IMR-90 (cell line): ENCODE results near the gene TMEM200A. TPM values are rescaled to one million over a fixed set of nuclear protein-coding genes. Genes with fewer than 3 reads are reported as not detected.

Experiments
- ATAC-seq: fragments of 200-7000 bp; cut with Tn5 transposase; 2 replicates; pipeline ENCODE4 v1.9.1; 2020; ENCODE audit warnings: low read depth, mild to moderate bottlenecking, moderate library complexity
- BruUV-seq: library from RNA; stranded (reverse); fragments of 400-500 nt; replicated peaks from 2 replicates; lab custom pipeline; 2021; lab: Mats Ljungman, UMichigan
- CTCF ChIA-PET: fragments of 300-600 bp; formaldehyde crosslinking; extraction: SDS; loops from one replicate; lab custom pipeline; 2021; ENCODE audit warnings: antibody characterized with exemption; lab: Yijun Ruan, JAX
- POLR2A ChIA-PET: fragments of 300-600 bp; sonication (Branson Sonifier 250); formaldehyde crosslinking; loops from one replicate; lab custom pipeline; 2022; ENCODE audit warnings: antibody characterized with exemption; ENCODE audit not compliant: unreplicated experiment; lab: Charles Lee
- DNase-seq: peaks from one replicate; pipeline ENCODE4 v3.0.0; 2013
- H2AFZ ChIP-seq: replicated peaks from 2 replicates; pipeline ENCODE3; 2013; ENCODE audit warnings: low read length, mild to moderate bottlenecking; ENCODE audit not compliant: poor library complexity
- H2AK5ac ChIP-seq: 2 replicates; pipeline ENCODE4 v1.6.1; 2013; ENCODE audit warnings: low read depth, low read length, inconsistent platforms
- H2AK9ac ChIP-seq: replicated peaks from 2 replicates; pipeline ENCODE3; 2013; ENCODE audit warnings: mild to moderate bottlenecking, low read depth, low read length, moderate library complexity; ENCODE audit not compliant: poor library complexity
- H2BK120ac ChIP-seq: 2 replicates; pipeline ENCODE4 v1.6.1; 2013; ENCODE audit warnings: low read depth, low read length, inconsistent platforms
- H2BK15ac ChIP-seq: 3 replicates; pipeline ENCODE4 v1.6.1; 2013; ENCODE audit warnings: low read depth, low read length, inconsistent platforms
- H2BK20ac ChIP-seq: 2 replicates; pipeline ENCODE4 v1.6.1; 2013; ENCODE audit warnings: low read depth, mild to moderate bottlenecking, inconsistent platforms, low read length, moderate library complexity
- H2BK5ac ChIP-seq: 2 replicates; pipeline ENCODE4 v1.6.1; 2013; ENCODE audit warnings: mild to moderate bottlenecking, low read depth, low read length, inconsistent platforms; ENCODE audit not compliant: poor library complexity, severe bottlenecking
- H3K14ac ChIP-seq: replicated peaks from 2 replicates; pipeline ENCODE4 v1.6.1; 2013; ENCODE audit warnings: low read depth, low read length, inconsistent platforms
- H3K18ac ChIP-seq: 2 replicates; pipeline ENCODE4 v1.6.1; 2013; ENCODE audit warnings: low read depth, low read length, control low read depth
- H3K23ac ChIP-seq: 2 replicates; pipeline ENCODE4 v1.6.1; 2013; ENCODE audit warnings: low read depth, low read length, inconsistent platforms
- H3K27ac ChIP-seq: 2 replicates; pipeline ENCODE4 v1.5.1; 2013; ENCODE audit warnings: mild to moderate bottlenecking, control low read depth, low read length; ENCODE audit not compliant: insufficient read depth
- H3K27me3 ChIP-seq: 2 replicates; pipeline ENCODE4 v1.6.1; 2013; ENCODE audit warnings: low read length; ENCODE audit not compliant: control insufficient read depth, insufficient read depth
- H3K36me3 ChIP-seq: 2 replicates; pipeline ENCODE4 v1.6.1; 2013; ENCODE audit warnings: low read length, mixed read lengths; ENCODE audit not compliant: control insufficient read depth, insufficient read depth
- H3K4ac ChIP-seq: 2 replicates; pipeline ENCODE4 v1.6.1; 2013; ENCODE audit warnings: low read depth, low read length, inconsistent platforms
- H3K4me1 ChIP-seq: 2 replicates; pipeline ENCODE4 v1.6.1; 2013; ENCODE audit warnings: low read length, mixed read lengths; ENCODE audit not compliant: control insufficient read depth, insufficient read depth
- H3K4me2 ChIP-seq: 2 replicates; pipeline ENCODE4 v1.6.1; 2013; ENCODE audit warnings: low read depth, mild to moderate bottlenecking, control low read depth, low read length, moderate library complexity
- H3K4me3 ChIP-seq: 2 replicates; pipeline ENCODE4 v1.5.1; 2013; ENCODE audit warnings: low read depth, mild to moderate bottlenecking, control low read depth, low read length, moderate library complexity; ENCODE audit not compliant: insufficient read depth
- H3K56ac ChIP-seq: 2 replicates; pipeline ENCODE4 v1.6.1; 2013; ENCODE audit warnings: low read length, inconsistent platforms; ENCODE audit not compliant: insufficient read depth; ENCODE audit errors: extremely low read depth
- H3K79me1 ChIP-seq, 2 experiments: 2 replicates each; pipeline ENCODE4 v1.6.1; 2013; ENCODE audit warnings: low read length in 2 of 2, inconsistent platforms in 1 of 2, low read depth in 1 of 2
- H3K9ac ChIP-seq: 2 replicates; pipeline ENCODE4 v1.6.1; 2013; ENCODE audit warnings: low read depth, low read length, control low read depth
- H3K9me1 ChIP-seq: 2 replicates; pipeline ENCODE4 v1.6.1; 2013; ENCODE audit warnings: low read length, inconsistent platforms; ENCODE audit not compliant: insufficient read depth
- H3K9me3 ChIP-seq: 2 replicates; pipeline ENCODE4 v1.6.1; 2013; ENCODE audit warnings: low read length; ENCODE audit not compliant: control insufficient read depth, insufficient read depth
- H4K20me1 ChIP-seq: 2 replicates; pipeline ENCODE4 v1.6.1; 2013; ENCODE audit warnings: low read length, inconsistent platforms; ENCODE audit not compliant: insufficient read depth
- H4K5ac ChIP-seq: 2 replicates; pipeline ENCODE4 v1.6.1; 2013; ENCODE audit warnings: mild to moderate bottlenecking, low read depth, low read length, control low read depth
- H4K8ac ChIP-seq, 2 experiments: 2 replicates each; pipeline ENCODE4 v1.6.1; 2013; ENCODE audit warnings: low read depth in 2 of 2, low read length in 2 of 2, control low read depth in 1 of 2, inconsistent platforms in 1 of 2
- H4K91ac ChIP-seq: 2 replicates; pipeline ENCODE4 v1.6.1; 2013; ENCODE audit warnings: low read depth, low read length, inconsistent platforms; ENCODE audit not compliant: insufficient read depth
- BHLHE40 ChIP-seq: fragments of 150-350 bp; IDR thresholded peaks from 2 replicates; pipeline ENCODE4 v1.6.1; 2016; ENCODE audit warnings: mild to moderate bottlenecking, low read depth, low read length
- CEBPB ChIP-seq: IDR thresholded peaks from 2 replicates; pipeline ENCODE4 v1.6.1; 2012; ENCODE audit warnings: low read depth, low read length, improper control_type of control experiment
- CHD1 ChIP-seq: IDR thresholded peaks from 2 replicates; pipeline ENCODE4 v1.6.1; 2012; ENCODE audit warnings: low read depth, low read length, improper control_type of control experiment
- CTCF ChIP-seq: conservative IDR thresholded peaks from 2 replicates; pipeline ENCODE4 v1.5.1; 2012; ENCODE audit warnings: mild to moderate bottlenecking, low read depth, low read length, improper control_type of control experiment
- ELK1 ChIP-seq: fragments of 150-350 bp; IDR thresholded peaks from 2 replicates; pipeline ENCODE4 v1.6.1; 2016; ENCODE audit warnings: low read depth, mild to moderate bottlenecking, low read length, moderate library complexity, borderline replicate concordance
- FOS ChIP-seq: fragments of 150-350 bp; IDR thresholded peaks from 2 replicates; pipeline ENCODE4 v1.6.1; 2016; ENCODE audit warnings: low read depth, low read length
- MAFK ChIP-seq: IDR thresholded peaks from 2 replicates; pipeline ENCODE4 v1.6.1; 2012; ENCODE audit warnings: low read depth, low read length, improper control_type of control experiment
- MAZ ChIP-seq: IDR thresholded peaks from 2 replicates; pipeline ENCODE4 v1.6.1; 2012; ENCODE audit warnings: low read depth, mild to moderate bottlenecking, low read length, improper control_type of control experiment, moderate library complexity, borderline replicate concordance
- MXI1 ChIP-seq: IDR thresholded peaks from 2 replicates; pipeline ENCODE4 v1.6.1; 2012; ENCODE audit warnings: low read depth, mild to moderate bottlenecking, low read length, moderate library complexity, borderline replicate concordance
- NFE2L2 ChIP-seq: fragments of 150-350 bp; IDR thresholded peaks from 2 replicates; pipeline ENCODE4 v1.6.1; 2016; ENCODE audit warnings: low read depth, mild to moderate bottlenecking, low read length
- POLR2A ChIP-seq: IDR thresholded peaks from 2 replicates; pipeline ENCODE4 v1.6.1; 2012; ENCODE audit warnings: mild to moderate bottlenecking, low read depth, low read length
- RAD21 ChIP-seq: IDR thresholded peaks from 2 replicates; pipeline ENCODE4 v1.6.1; 2012; ENCODE audit warnings: low read length, improper control_type of control experiment
- RCOR1 ChIP-seq: IDR thresholded peaks from 2 replicates; pipeline ENCODE4 v1.6.1; 2012; ENCODE audit warnings: mild to moderate bottlenecking, low read length, improper control_type of control experiment; ENCODE audit not compliant: insufficient replicate concordance
- RFX5 ChIP-seq: IDR thresholded peaks from 2 replicates; pipeline ENCODE4 v1.8.0; 2012; ENCODE audit warnings: low read depth, mild to moderate bottlenecking, low read length, moderate library complexity
- SMC3 ChIP-seq: fragments of 150-350 bp; IDR thresholded peaks from 2 replicates; pipeline ENCODE4 v1.6.1; 2016; ENCODE audit warnings: low read depth, mild to moderate bottlenecking, antibody characterized with exemption, low read length, moderate library complexity
- USF2 ChIP-seq: fragments of 150-350 bp; IDR thresholded peaks from 2 replicates; pipeline ENCODE4 v1.6.1; 2017; ENCODE audit warnings: mild to moderate bottlenecking, antibody characterized with exemption, low read length, low read depth
- WGBS, 2 experiments: methylation state at CpG; one replicate each; pipeline versions ENCODE4 v1.1.5 to v1.1.7; 2013; ENCODE audit warnings: missing lambda C conversion rate in 2 of 2; ENCODE audit not compliant: insufficient read length in 1 of 2; ENCODE audit errors: extremely low coverage in 2 of 2; 5-methylcytosine and 5-hydroxymethylcytosine counted together
- dilution Hi-C: fragments of 300-500 bp; cut with HindIII; formaldehyde crosslinking; loops from one replicate; pipeline ENCODE4 v1.14.3; 2018; ENCODE audit warnings: low sequenced_read_pairs; ENCODE audit not compliant: unreplicated experiment
- in situ Hi-C: fragments of 300-500 bp; cut with MboI; formaldehyde crosslinking; loops from 3 replicates; pipeline ENCODE4 v1.14.3; 2019; ENCODE audit warnings: low sequenced_read_pairs, inconsistent platforms, mixed read lengths
- intact Hi-C: fragments of 100-400 bp; cut with micrococcal nuclease; formaldehyde crosslinking; loops from 2 replicates; pipeline ENCODE4 v1.10.0; 2022
- polyA plus RNA-seq, 3 experiments: library from polyadenylated mRNA; depleted of rRNA; stranded (reverse); fragments of >200 nt; gene quantifications; 2 replicates each; pipeline ENCODE4 v1.2.3, GENCODE V29; 2012; ENCODE audit warnings: low replicate concordance in 1 of 3
- total RNA-seq: library from RNA; depleted of rRNA; stranded (reverse); fragments of >200 nt; gene quantifications from 2 replicates; pipeline ENCODE4 v1.2.3, GENCODE V29; 2012

Gene TMEM200A
- total and polyA plus RNA-seq, 2 of the 4 experiments (the other 2 are of a cell fraction) = 22.8 to 37.1 TPM

- H3K4me2 ChIP-seq = peak overlapping the region; percentile 67
- H3K4me3 ChIP-seq = no peak overlapping the region
Observed at GRCh38 chr6:130368576-130368975, 2.8 kb downstream of the TMEM200A start.

More at GRCh38 chr6:130368576-130368975, 2.8 kb downstream of the TMEM200A start:
- no peak overlapping the region for H3K27ac ChIP-seq
- peak overlapping the region in 1 of 2 experiments; percentile 24; a peak in 1 of 4 replicates for H4K8ac ChIP-seq
- 0 out of 2 replicates have a peak overlapping the region, but pooled peaks have one; percentile 72 for H3K23ac ChIP-seq
- H4K5ac ChIP-seq = no peak overlapping the region
- CTCF ChIA-PET = interaction anchor here (0.6 to 1.0 kb wide), 2 partner anchors 90 to 422 kb away, joined by 3 read pairs; no protein-coding TSS in a partner anchor
- ATAC-seq = no peak
- peaks cover 6% of the 10 kb centered on the region; the same call in 1 of the 2 replicates for H4K20me1 ChIP-seq
- intact Hi-C loops (no loop called here), in situ Hi-C loops (loop anchor here (10.0 kb wide), 1 partner anchor 326 kb away; no protein-coding TSS in a partner anchor), dilution Hi-C loops (no loop called here)
- TF ChIP-seq MAZ = no peak
- no peak for TF ChIP-seq MAFK
- TF ChIP-seq RAD21 = no peak
- no peak for TF ChIP-seq SMC3
- no peak for TF ChIP-seq USF2
- TF ChIP-seq MXI1 = no peak
- TF ChIP-seq CTCF = no peak
- no peak for TF ChIP-seq RFX5
- no peak for TF ChIP-seq BHLHE40
- no peak for TF ChIP-seq FOS
- TF ChIP-seq NFE2L2 = no peak
- TF ChIP-seq ELK1 = no peak
- no peak for TF ChIP-seq CEBPB
- no peak for TF ChIP-seq CHD1
- TF ChIP-seq RCOR1 = no peak
- TF ChIP-seq POLR2A = no peak
- no peak for DNase-seq
- peaks cover 5% of the 10 kb centered on the region for H3K9me1 ChIP-seq
- H3K9me3 ChIP-seq = no peaks in the 10 kb centered on the region
- peaks cover 5 to 43% of the 10 kb centered on the region in 2 experiments; a peak in 3 of 4 replicates for H3K79me1 ChIP-seq
- peak overlapping the region; percentile 14; the same call in 1 of the 2 replicates for H2AK5ac ChIP-seq
- H2BK15ac ChIP-seq = peak overlapping the region; percentile 65; the same call in 1 of the 3 replicates
- no peak overlapping the region for H3K56ac ChIP-seq
- peak overlapping the region; percentile 38 for H3K14ac ChIP-seq
- 0 out of 2 replicates have a peak overlapping the region, but pooled peaks have one; percentile 6 for H2BK120ac ChIP-seq
- peaks cover 13% of the 10 kb centered on the region for H3K4me1 ChIP-seq
- H4K91ac ChIP-seq = no peak overlapping the region
- WGBS, 2 experiments = 80% methylated on average over 1 of the region's 1 CpG; no CpG with 5 or more reads in 1 of the 2 experiments
- no peaks in the 10 kb centered on the region for H3K27me3 ChIP-seq
- H3K18ac ChIP-seq = no peak overlapping the region
- H2BK5ac ChIP-seq = no peak overlapping the region
- H3K36me3 ChIP-seq = no peaks in the 10 kb centered on the region
- H2AFZ ChIP-seq = no peak overlapping the region
- H3K4ac ChIP-seq = peak overlapping the region; percentile 36; the same call in 1 of the 2 replicates
- H2BK20ac ChIP-seq = no peak overlapping the region
- peak overlapping the region; percentile 37 for H2AK9ac ChIP-seq
- no TSS peak for BruUV-seq
- POLR2A ChIA-PET = no interaction called here
- no peak overlapping the region for H3K9ac ChIP-seq
